ENCODE data around the gene DDX3Y. TPM values are rescaled to one million over a fixed set of nuclear protein-coding genes. Genes with fewer than 3 reads are reported as not detected.

The DDX3Y gene
- total and polyA plus RNA-seq, 2 experiments from 2014 or later = 46.4 to 81.9 TPM

GRCh38 chrY:12928043-12928442 lies 23.4 kb downstream of the DDX3Y start:
- Histone ChIP-seq H3K4me3 (no peak overlapping the region), H3K9me3 (ENCODE audit: low read depth) (no peaks in the 10 kb centered on the region), H3K27ac (no peak overlapping the region), H3K27me3 (replicated peaks; ENCODE audit: insufficient read depth) (no peaks in the 10 kb centered on the region), H4K20me1 (ENCODE audit: insufficient read depth) (no peaks in the 10 kb centered on the region), H3K4me2 (ENCODE audit: unreplicated experiment) (no peak overlapping the region), H3K9ac (no peak overlapping the region), H3F3A (ENCODE audit: insufficient read depth) (no peaks in the 10 kb centered on the region), H2AFZ (no peak overlapping the region), H3K4me1 (ENCODE audit: insufficient read depth) (0 out of 2 replicates have a peak, but pooled peaks cover 3% of the 10 kb centered on the region), H3K79me2 (ENCODE audit: insufficient read depth) (no peaks in the 10 kb centered on the region), H3K9me2 (ENCODE audit: insufficient read depth) (no peaks in the 10 kb centered on the region), H3K36me3 (ENCODE audit: low read depth) (no peaks in the 10 kb centered on the region)
- in situ Hi-C loops (cut with MboI) = no loop called here
- 30 to 31% methylated on average over 3 of the region's 3 CpGs for WGBS, 2 experiments (ENCODE audit: low coverage in 1 of 2, low lambda C conversion rate in 2 of 2, missing lambda C conversion rate in 2 of 2)
- peak; percentile 78 for DNase-seq
- TF ChIP-seq EZH2 (IDR thresholded peaks at IDR 0.05; ENCODE audit: insufficient read depth, poor library complexity, severe bottlenecking) (no peak), EZH2phosphoT487 (IDR thresholded peaks at IDR 0.05; ENCODE audit: insufficient read depth, low read depth) (no peak)

DNA sequence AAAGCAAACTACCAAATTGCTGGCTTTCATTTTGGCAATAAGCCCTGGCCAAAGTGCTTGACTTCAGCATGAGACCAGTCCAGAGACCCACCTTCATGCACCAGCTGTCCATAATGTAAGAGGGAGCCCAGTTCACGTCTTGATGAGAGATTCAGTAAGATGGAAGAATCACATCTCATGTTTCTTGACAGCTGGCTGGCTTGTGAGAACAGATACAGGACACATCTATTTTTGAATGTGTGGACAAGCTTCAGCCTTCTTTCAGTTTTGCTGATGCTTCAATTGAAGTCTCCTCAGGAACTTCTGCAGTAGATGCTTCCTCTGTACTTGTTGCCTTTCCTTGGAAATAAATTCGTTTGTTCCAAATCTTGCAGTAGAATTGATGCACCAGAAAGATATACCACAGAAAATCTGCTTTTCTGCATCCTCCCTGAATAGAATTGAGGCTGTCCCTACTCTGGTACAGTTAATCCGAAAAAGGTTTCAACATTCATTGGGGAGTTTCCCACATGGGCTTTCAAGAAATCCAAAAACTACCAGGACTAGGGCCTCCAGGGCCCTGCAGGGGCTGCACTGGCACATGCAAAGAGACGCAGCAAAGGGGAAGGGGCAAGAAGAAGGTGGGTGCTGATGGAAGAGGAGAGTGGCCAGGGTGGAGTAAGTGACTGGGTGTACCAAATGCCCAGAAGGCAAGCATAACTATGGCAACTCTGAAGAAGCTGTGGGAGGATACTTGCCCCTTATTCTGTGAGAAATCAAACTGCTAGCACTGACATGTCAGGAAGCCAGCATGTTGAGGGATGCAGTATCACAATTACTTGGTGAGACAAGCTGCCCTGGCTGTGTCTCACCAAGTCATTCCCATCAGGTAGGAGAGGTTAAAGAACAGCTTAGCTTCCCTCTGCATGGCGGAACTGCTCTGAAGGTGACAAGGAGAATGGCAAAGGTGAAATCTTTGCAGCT lies 37.3 kb downstream of the DDX3Y start:
- H4K20me1 ChIP-seq (ENCODE audit: insufficient read depth) = no peaks in the 10 kb centered on the region
- no peak overlapping the region for H3K9ac ChIP-seq
- H3K36me3 ChIP-seq (ENCODE audit: low read depth) = no peaks in the 10 kb centered on the region
- no peak overlapping the region for H3K4me2 ChIP-seq (ENCODE audit: unreplicated experiment)
- no peaks in the 10 kb centered on the region for H3K9me3 ChIP-seq (ENCODE audit: low read depth)
- H3F3A ChIP-seq (ENCODE audit: insufficient read depth) = no peaks in the 10 kb centered on the region
- no peaks in the 10 kb centered on the region for H3K79me2 ChIP-seq (ENCODE audit: insufficient read depth)
- no peak for DNase-seq
- no peaks in the 10 kb centered on the region for H3K4me1 ChIP-seq (ENCODE audit: insufficient read depth)
- no peak overlapping the region for H3K4me3 ChIP-seq
- H3K27ac ChIP-seq = no peak overlapping the region
- H2AFZ ChIP-seq = no peak overlapping the region
- no peaks in the 10 kb centered on the region for H3K9me2 ChIP-seq (ENCODE audit: insufficient read depth)
- in situ Hi-C loops (cut with MboI) = no loop called here
- 37 to 41% methylated on average over 5 of the region's 5 CpGs for WGBS, 2 experiments (ENCODE audit: low coverage in 1 of 2, low lambda C conversion rate in 2 of 2, missing lambda C conversion rate in 2 of 2)
- H3K27me3 ChIP-seq (replicated peaks; ENCODE audit: insufficient read depth) = no peaks in the 10 kb centered on the region
- TF ChIP-seq EZH2 (IDR thresholded peaks at IDR 0.05; ENCODE audit: insufficient read depth, poor library complexity, severe bottlenecking) (no peak), EZH2phosphoT487 (IDR thresholded peaks at IDR 0.05; ENCODE audit: insufficient read depth, low read depth) (no peak)

Other genes starting within 250 kb of the DDX3Y start
- gene USP9Y, start 203.6 kb upstream of the DDX3Y start, total RNA-seq (2014; rRNA removed; shearing (Covaris generic)) = 16.7 and 19.9 TPM in 2 replicates
- gene USP9Y, start 203.6 kb upstream of the DDX3Y start, polyA plus RNA-seq (2016; fragmentation: Nextera tagmentation; extraction: Ambion mirVana) = 4.6 and 4.9 TPM in 2 replicates

Data from GM23248 (cell line).